EL (cell line): Measurements from ENCODE around the gene C19orf47.

ENCODE experiments used
- DNase-seq: peaks from one replicate; pipeline ENCODE4 v3.0.0-alpha.2; 2016

C19orf47 gene

DNA sequence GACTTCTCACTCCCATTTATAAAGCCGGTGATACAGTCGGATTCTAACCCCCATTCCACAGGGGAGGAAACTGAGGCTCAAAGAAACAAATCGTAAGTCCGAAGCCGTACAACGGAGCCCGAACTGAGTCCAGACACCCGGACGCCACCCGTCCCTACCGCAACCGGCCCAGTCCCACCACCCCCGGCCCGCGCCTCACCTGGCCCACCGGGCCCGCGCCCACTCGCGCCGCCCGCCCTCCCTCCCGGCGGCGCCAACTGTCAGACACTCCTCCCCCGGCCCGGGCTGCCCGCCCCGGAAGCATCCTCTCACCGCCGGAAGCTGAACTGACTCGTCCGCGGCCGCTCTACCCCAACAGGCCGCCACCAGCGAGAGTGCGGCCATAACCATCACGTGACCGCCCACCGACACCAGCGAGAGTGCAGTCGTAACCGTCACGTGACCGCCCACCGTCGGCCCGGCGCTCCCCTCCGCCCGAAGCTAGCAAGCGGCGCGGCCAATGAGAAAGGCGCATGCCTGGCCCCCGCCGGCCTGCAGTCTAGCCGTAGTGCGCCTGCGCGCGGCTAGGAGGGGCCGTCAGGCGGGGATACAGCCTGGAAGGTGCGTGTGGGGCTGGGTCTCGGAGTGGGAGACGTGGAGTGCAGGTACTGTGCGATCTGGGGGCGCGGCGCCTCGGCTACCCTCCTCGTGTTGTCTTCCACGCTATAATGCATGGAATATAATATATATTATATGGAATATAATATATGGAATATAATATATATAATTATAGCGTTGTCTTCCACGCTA, at the start of gene C19orf47, which contains the start of gene PLD3:
Gene C19orf47, minus strand, starts transcription at position 273 of the 789 bp plus-strand sequence. CDS start 6,540 bp downstream, outside the sequence.
Gene PLD3, plus strand, starts transcription at position 571 of the 789 bp plus-strand sequence. CDS start 17,789 bp downstream, outside the sequence.
- DNase-seq = peak; percentile 99

GRCh38 chr19:40397568-40397906, 49.3 kb upstream of the C19orf47 start:
- DNase-seq = no peak

- no peak for DNase-seq
These were observed 48.8 kb upstream of the C19orf47 start for GRCh38 chr19:40396886-40397567.

DNA sequence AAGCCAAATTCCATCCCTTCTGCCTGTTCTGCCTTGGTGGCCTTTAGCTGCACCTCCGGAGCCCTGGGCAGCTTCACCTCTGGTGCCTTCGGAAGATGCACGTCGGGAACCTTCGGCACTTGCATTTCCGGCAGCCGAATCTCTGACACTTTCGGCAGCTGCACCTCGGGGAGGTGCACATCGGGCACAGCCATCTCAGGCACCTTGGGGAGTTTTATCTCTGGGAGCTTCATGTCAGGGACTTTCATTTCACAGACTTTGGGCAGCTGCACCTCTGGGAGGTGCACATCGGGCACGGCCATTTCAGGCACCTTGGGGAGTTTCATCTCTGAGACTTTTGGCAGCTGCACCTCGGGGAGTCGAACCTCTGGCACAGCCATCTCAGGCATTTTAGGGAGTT, 47.8 kb upstream of the C19orf47 start:
- no peak for DNase-seq

GRCh38 chr19:40394816-40395210, 46.6 kb upstream of the C19orf47 start:
- no peak for DNase-seq

DNA sequence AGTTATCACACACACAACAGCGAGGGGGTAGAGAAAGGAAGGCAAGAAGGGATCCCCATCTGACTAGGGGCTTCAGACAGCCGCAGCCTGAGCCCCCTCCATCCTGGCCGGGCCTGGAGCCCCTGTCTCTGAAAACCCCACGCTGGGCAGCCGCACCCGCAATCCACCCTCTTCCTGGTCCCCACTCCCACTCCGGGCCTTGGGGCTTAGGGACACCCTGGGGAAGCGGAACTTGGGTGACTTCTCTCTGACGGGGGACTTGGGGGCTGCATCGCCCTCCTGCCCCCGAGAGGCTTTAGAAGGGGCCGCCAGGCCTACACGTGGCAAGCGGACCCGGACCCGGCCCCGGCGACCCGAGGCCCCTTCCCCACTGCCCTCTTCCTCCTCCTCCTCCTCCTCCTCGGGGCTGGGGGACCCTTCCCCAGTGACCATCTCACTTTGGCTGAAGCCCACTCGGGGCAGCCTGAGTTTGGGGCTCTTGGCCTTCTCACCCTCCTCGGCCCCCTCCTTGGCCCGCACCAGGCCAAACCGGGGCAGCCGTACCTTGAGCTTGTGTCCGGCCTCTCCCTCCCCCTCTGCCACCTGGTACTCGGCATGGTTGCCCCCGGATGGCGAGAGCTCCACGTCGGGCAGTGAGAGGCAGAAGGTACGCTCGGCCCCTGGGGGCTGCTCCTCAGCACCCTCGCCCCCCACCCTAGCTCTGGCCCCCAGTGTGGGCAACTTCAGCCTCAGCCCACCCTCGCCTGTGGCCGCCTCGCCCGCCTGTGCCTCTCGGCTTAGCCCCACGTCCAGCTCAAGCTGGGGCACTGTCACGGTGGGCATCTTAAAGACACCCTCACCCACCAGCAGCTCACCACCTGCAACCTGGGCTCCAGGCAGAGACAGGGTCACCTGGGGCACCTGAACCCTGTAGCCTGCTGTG, 46.0 kb upstream of the C19orf47 start:
- DNase-seq = no peak

- DNase-seq = no peak
These were observed 44.8 kb upstream of the C19orf47 start for GRCh38 chr19:40392894-40393517.

GRCh38 chr19:40392123-40392522, 43.9 kb upstream of the C19orf47 start:
- DNase-seq = no peak

- DNase-seq = no peak
These were observed 42.0 kb upstream of the C19orf47 start, which contains the start of gene HIPK4 for GRCh38 chr19:40390084-40390742. Gene HIPK4, minus strand, starts transcription at chr19:40390181. Its CDS starts 279 bp downstream, at chr19:40389902.

- DNase-seq = no peak
These were observed 41.3 kb upstream of the C19orf47 start for GRCh38 chr19:40389404-40390083.

GRCh38 chr19:40388481-40388880, 40.3 kb upstream of the C19orf47 start:
- DNase-seq = no peak

DNA sequence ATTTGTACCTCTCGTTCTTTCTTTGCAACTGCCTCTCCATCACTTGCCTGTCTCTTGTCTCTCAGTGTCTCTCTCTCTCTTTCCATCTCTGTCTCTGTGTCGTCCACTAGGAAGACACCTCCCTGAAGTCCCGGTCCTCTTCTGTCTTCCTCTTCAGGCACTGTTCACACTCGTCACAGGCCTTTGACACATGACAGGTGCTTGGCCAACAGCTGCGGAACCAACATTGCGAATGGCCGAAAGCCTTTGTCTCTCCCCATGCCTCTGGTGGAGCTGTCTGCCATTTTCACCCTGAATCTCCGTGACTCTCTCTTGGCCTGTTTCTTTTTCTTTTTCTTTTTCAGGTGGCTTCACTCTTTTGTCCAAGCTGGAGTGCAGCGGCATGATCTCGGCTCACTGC, 39.0 kb upstream of the C19orf47 start:
- no peak for DNase-seq

- no peak for DNase-seq
These were observed 35.6 kb upstream of the C19orf47 start for GRCh38 chr19:40383668-40384248.

DNA sequence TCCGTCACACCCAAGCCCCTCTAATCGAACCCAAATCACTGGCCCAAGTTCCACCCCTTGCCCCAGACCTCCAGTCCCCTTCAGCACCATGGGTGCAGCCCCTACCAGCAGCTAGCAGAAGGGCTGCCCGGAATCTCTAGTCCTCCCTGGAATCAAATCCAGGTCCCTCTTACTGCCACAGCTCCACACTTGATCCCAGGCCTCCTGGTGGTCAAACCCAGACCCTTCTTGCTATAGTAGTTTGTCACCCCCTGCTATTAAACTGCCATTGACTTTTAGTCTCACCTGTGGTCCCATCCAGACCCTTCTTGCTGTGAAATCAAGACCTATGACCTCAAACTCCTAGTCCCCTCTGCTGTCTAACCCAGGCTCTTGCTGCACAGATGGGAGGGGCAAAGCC, 33.1 kb upstream of the C19orf47 start:
- no peak for DNase-seq

- DNase-seq = no peak
These were observed 32.2 kb upstream of the C19orf47 start for GRCh38 chr19:40380199-40381037.

- DNase-seq = no peak
These were observed 31.4 kb upstream of the C19orf47 start for GRCh38 chr19:40379446-40380198.

DNA sequence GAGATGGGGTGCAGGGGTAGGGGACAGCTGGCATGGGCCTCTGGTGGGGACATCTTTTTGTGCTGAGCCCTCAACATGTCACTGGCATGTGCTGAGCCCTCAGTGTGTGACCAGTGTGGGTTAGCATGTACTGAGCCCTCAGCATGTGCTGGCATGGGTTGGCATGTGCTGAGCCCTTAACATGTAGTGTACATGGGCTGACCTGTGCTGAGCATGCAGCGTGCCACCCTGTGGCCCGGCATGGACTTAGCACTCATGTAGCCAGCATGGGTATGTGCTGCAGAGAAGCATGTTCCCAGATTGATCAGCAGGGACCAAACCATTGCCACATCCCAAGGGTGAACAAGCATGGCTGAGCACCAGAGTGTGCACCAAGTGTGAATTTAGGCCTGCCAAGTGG, 30.3 kb upstream of the C19orf47 start:
- no peak for DNase-seq

DNA sequence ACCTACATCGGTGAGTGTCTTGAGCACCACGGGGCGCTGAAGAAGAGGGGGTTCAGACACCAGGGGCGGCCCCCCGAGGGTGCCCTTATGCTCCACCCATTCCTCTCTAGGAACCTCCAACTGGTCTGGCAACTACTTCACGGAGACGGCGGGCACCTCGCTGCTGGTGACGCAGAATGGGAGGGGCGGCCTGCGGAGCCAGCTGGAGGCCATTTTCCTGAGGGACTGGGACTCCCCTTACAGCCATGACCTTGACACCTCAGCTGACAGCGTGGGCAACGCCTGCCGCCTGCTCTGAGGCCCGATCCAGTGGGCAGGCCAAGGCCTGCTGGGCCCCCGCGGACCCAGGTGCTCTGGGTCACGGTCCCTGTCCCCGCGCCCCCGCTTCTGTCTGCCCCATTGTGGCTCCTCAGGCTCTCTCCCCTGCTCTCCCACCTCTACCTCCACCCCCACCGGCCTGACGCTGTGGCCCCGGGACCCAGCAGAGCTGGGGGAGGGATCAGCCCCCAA, 29.7 kb upstream of the C19orf47 start:
- no peak for DNase-seq

GRCh38 chr19:40376286-40376862, 28.2 kb upstream of the C19orf47 start:
- DNase-seq = no peak
